SU-DHL-6 (cell line): ENCODE results near the gene ZNF804B.

Experiments used
- H2AFZ ChIP-seq: fragments of 200-600 bp; sonication (generic); 2 replicates; pipeline ENCODE4 v1.6.1; 2014; ENCODE audit warnings: low read depth, mild to moderate bottlenecking, moderate library complexity, mixed read lengths, antibody characterized with exemption, low read length; ENCODE audit not compliant: severe bottlenecking
- H3F3A ChIP-seq: fragments of 200-600 bp; shearing (Covaris generic); 2 replicates; pipeline ENCODE4 v1.6.0; 2016; ENCODE audit warnings: antibody characterized with exemption, mild to moderate bottlenecking; ENCODE audit not compliant: insufficient read depth
- H3K27ac ChIP-seq: fragments of 200-600 bp; sonication (generic); 2 replicates; pipeline ENCODE4 v1.5.1; 2016; ENCODE audit warnings: low read depth, mild to moderate bottlenecking, low read length, moderate library complexity, mixed read lengths
- H3K27me3 ChIP-seq: fragments of 200-600 bp; sonication (generic), shearing (Covaris generic); 2 replicates; pipeline ENCODE4 v1.6.0; 2014; ENCODE audit warnings: mild to moderate bottlenecking, low read length
- H3K36me3 ChIP-seq: fragments of 200-600 bp; sonication (generic); 2 replicates; pipeline ENCODE4 v1.6.1; 2014; ENCODE audit warnings: mild to moderate bottlenecking, low read length, mixed read lengths
- H3K4me2 ChIP-seq: fragments of 300-600, 200-600 bp; shearing (Covaris generic), sonication (generic); 2 replicates; pipeline ENCODE4 v1.6.0; 2014; ENCODE audit warnings: low read length, low read depth, mild to moderate bottlenecking; ENCODE audit not compliant: poor library complexity, severe bottlenecking
- H3K4me3 ChIP-seq: fragments of 200-600 bp; sonication (generic); 2 replicates; pipeline ENCODE4 v1.5.1; 2014; ENCODE audit warnings: antibody characterized with exemption, low read length, mild to moderate bottlenecking, mixed read lengths; ENCODE audit not compliant: insufficient read depth, poor library complexity, severe bottlenecking
- H3K79me2 ChIP-seq: fragments of 200-600 bp; sonication (generic); 2 replicates; pipeline ENCODE4 v1.6.1; 2014; ENCODE audit warnings: mild to moderate bottlenecking, low read length, moderate library complexity; ENCODE audit not compliant: insufficient read depth
- H3K9ac ChIP-seq: fragments of 200-600 bp; sonication (generic); 2 replicates; pipeline ENCODE4 v1.7.0; 2014; ENCODE audit warnings: mild to moderate bottlenecking, low read length
- H3K9me2 ChIP-seq: fragments of 200-600 bp; sonication (generic); replicated peaks from 2 replicates; pipeline ENCODE4 v1.6.1; 2014; ENCODE audit warnings: low read length; ENCODE audit not compliant: insufficient read depth
- H3K9me3 ChIP-seq: fragments of 200-600 bp; sonication (generic); 2 replicates; pipeline ENCODE4 v1.6.1; 2014; ENCODE audit warnings: low read length, mixed read lengths; ENCODE audit not compliant: insufficient read depth
- H4K20me1 ChIP-seq: fragments of 200-600 bp; sonication (generic); 2 replicates; pipeline ENCODE4 v1.6.1; 2014; ENCODE audit warnings: low read depth, mild to moderate bottlenecking, antibody characterized with exemption, low read length, moderate library complexity, mixed read lengths
- CTCF ChIP-seq: fragments of 200-600 bp; sonication (generic); IDR thresholded peaks from one replicate; pipeline ENCODE4 v1.5.1; 2017; ENCODE audit warnings: antibody characterized with exemption, mild to moderate bottlenecking, low read length, moderate library complexity; ENCODE audit not compliant: insufficient read depth, poor library complexity, severe bottlenecking
- EZH2phosphoT487 ChIP-seq: fragments of 200-600 bp; sonication (generic), shearing (Covaris generic); conservative IDR thresholded peaks from 2 replicates; pipeline ENCODE4 v1.6.1; 2018; ENCODE audit warnings: mild to moderate bottlenecking, antibody characterized with exemption, low read length, moderate library complexity, mixed read lengths

ZNF804B gene

DNA sequence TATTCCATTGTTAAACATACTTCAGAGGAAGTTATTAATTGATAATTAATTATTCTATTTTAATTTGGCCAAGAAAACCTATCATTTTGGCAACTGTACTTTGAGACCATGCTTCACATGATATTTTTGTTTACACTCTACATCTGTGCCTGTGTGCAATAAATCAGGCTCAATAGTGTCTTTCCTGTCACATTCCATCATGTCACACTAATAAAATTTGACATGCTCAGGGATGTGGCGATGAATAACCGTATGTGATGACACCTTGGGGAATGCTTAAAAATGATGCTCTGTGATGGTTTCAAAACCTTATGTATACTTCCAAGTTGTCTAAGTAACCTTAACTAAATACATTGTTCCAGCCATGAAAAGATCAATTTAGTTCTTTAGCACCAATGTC lies 400.6 kb downstream of the ZNF804B start:
- H3K9me3 ChIP-seq: no peaks in the 10 kb centered on the region
- H4K20me1 ChIP-seq: no peaks in the 10 kb centered on the region
- no peak overlapping the region for H3K27ac ChIP-seq
- TF ChIP-seq CTCF: no peak
- no peak for TF ChIP-seq EZH2phosphoT487
- H3K9me2 ChIP-seq: no peaks in the 10 kb centered on the region
- H3K27me3 ChIP-seq: no peaks in the 10 kb centered on the region
- H3K36me3 ChIP-seq: no peaks in the 10 kb centered on the region
- no peaks in the 10 kb centered on the region for H3F3A ChIP-seq
- no peak overlapping the region for H2AFZ ChIP-seq
- no peak overlapping the region for H3K4me3 ChIP-seq
- H3K4me2 ChIP-seq: no peak overlapping the region
- no peaks in the 10 kb centered on the region for H3K79me2 ChIP-seq
- H3K9ac ChIP-seq: no peak overlapping the region

- Histone ChIP-seq H3K4me2 (no peak overlapping the region), H3K79me2 (no peaks in the 10 kb centered on the region), H3K4me3 (no peak overlapping the region), H3K27ac (no peak overlapping the region), H2AFZ (no peak overlapping the region), H3K27me3 (no peaks in the 10 kb centered on the region), H3K9me2 (no peaks in the 10 kb centered on the region), H4K20me1 (no peaks in the 10 kb centered on the region), H3K9me3 (no peaks in the 10 kb centered on the region), H3K36me3 (no peaks in the 10 kb centered on the region), H3K9ac (no peak overlapping the region), H3F3A (no peaks in the 10 kb centered on the region)
- no peak for TF ChIP-seq EZH2phosphoT487
- no peak for TF ChIP-seq CTCF
Observed at GRCh38 chr7:89165421-89165820, 405.9 kb downstream of the ZNF804B start.

- Histone ChIP-seq H3K9me2 (no peaks in the 10 kb centered on the region), H3F3A (no peaks in the 10 kb centered on the region), H3K4me3 (no peak overlapping the region), H3K27me3 (no peaks in the 10 kb centered on the region), H3K36me3 (no peaks in the 10 kb centered on the region), H3K27ac (no peak overlapping the region), H3K9me3 (no peaks in the 10 kb centered on the region; the same call in 1 of the 2 replicates), H2AFZ (no peak overlapping the region), H4K20me1 (no peaks in the 10 kb centered on the region), H3K79me2 (no peaks in the 10 kb centered on the region), H3K9ac (no peak overlapping the region), H3K4me2 (no peak overlapping the region)
- TF ChIP-seq CTCF (no peak), EZH2phosphoT487 (no peak)
Observed at GRCh38 chr7:89170628-89171027, 411.1 kb downstream of the ZNF804B start.
